Measurements from ENCODE around the gene ZFHX2. TPM values are rescaled to one million over a fixed set of nuclear protein-coding genes. Genes with fewer than 3 reads are reported as not detected.

The ZFHX2 gene
- total and polyA plus RNA-seq, 2 of the 13 experiments (the other 11 are each of a cell fraction or from before 2014, with no cell fraction given) = 0.17 to 0.44 TPM

GRCh38 chr14:23555882-23556699 is 4.5 kb upstream of the ZFHX2 start, which contains the start of gene THTPA (continued):
- peak; percentile 99 for TF ChIP-seq CBX5 (CRISPR knock-in tag; IDR thresholded peaks at IDR 0.05; ENCODE audit: borderline replicate concordance)
- TF ChIP-seq ZNF781 (CRISPR knock-in tag; IDR thresholded peaks at IDR 0.05; ENCODE audit: borderline replicate concordance, not compliant biosample characterization) = peak; percentile 99
- TF ChIP-seq SSRP1 (CRISPR knock-in tag; IDR thresholded peaks at IDR 0.05) = peak; percentile 77; the same call in 1 of the 2 replicates
- peak; percentile 99 for TF ChIP-seq KDM2A (CRISPR knock-in tag; IDR thresholded peaks at IDR 0.05; ENCODE audit: borderline replicate concordance, low read depth)
- no peak for TF ChIP-seq HOXA7 (CRISPR knock-in tag; IDR thresholded peaks at IDR 0.05)
- TF ChIP-seq NCOA5 (CRISPR knock-in tag; IDR thresholded peaks at IDR 0.05) = peak; percentile 87; the same call in 1 of the 2 replicates
- TF ChIP-seq ZNF878 (CRISPR knock-in tag; IDR thresholded peaks at IDR 0.05) = no peak
- peak; percentile 72; the same call in 1 of the 2 replicates for TF ChIP-seq ZNF660 (CRISPR knock-in tag; IDR thresholded peaks at IDR 0.05; ENCODE audit: borderline replicate concordance, low read depth)
- TF ChIP-seq POLR2AphosphoS2 (IDR thresholded peaks at IDR 0.05; ENCODE audit: low read depth, low read length) = 0 out of 2 replicates have a peak, but pooled peaks have one; percentile 55
- no peak for TF ChIP-seq SMARCC2 (IDR thresholded peaks at IDR 0.05)
- TF ChIP-seq TCF7 (IDR thresholded peaks at IDR 0.05; ENCODE audit: low read depth) = peak; percentile 10; the same call in 1 of the 2 replicates
- TF ChIP-seq FOXA1 (IDR thresholded peaks at IDR 0.05) = no peak
- peak; percentile 54 for TF ChIP-seq FOXA1 (CRISPR knock-in tag; IDR thresholded peaks at IDR 0.05)
- peak; percentile 100 for TF ChIP-seq RBM39 (IDR thresholded peaks at IDR 0.05; ENCODE audit: low read depth, low read length, poor library complexity, severe bottlenecking)
- TF ChIP-seq MTA3 (CRISPR knock-in tag; IDR thresholded peaks at IDR 0.05) = no peak
- TF ChIP-seq ZNF432 (CRISPR knock-in tag; IDR thresholded peaks at IDR 0.05; ENCODE audit: borderline replicate concordance) = no peak; the same call in 1 of the 2 replicates
- TF ChIP-seq RFXAP (CRISPR knock-in tag; IDR thresholded peaks at IDR 0.05; ENCODE audit: borderline replicate concordance) = peak; percentile 96
- peak; percentile 93 for TF ChIP-seq ZNF503 (CRISPR knock-in tag; IDR thresholded peaks at IDR 0.05)
- peak; percentile 98; the same call in 1 of the 2 replicates for TF ChIP-seq ETS1 (CRISPR knock-in tag; IDR thresholded peaks at IDR 0.05)
- TF ChIP-seq THAP9 (CRISPR knock-in tag; IDR thresholded peaks at IDR 0.05; ENCODE audit: borderline replicate concordance) = peak; percentile 99
- TF ChIP-seq HNRNPL (IDR thresholded peaks at IDR 0.05; ENCODE audit: low read depth, low read length) = peak; percentile 71; the same call in 1 of the 2 replicates
- peak; percentile 97; the same call in 1 of the 2 replicates for TF ChIP-seq MAF1 (CRISPR knock-in tag; IDR thresholded peaks at IDR 0.05; ENCODE audit: borderline replicate concordance)

Data from HepG2 (cell line).